HepG2 (cell line): ENCODE results near the gene SLC38A3. TPM values are rescaled to one million over a fixed set of nuclear protein-coding genes. Genes with fewer than 3 reads are reported as not detected.

Experiments
- BRCA1 ChIP-seq: sonication (generic); formaldehyde crosslinking; IDR thresholded peaks from 2 replicates; pipeline ENCODE4 v1.4.0; 2020; ENCODE audit warnings: missing genetic modification reagents
- EP300 ChIP-seq, 3 experiments: sonication (generic) in 1 of 3; formaldehyde crosslinking in 1 of 3; IDR thresholded peaks; 2 replicates each; pipeline versions ENCODE4 v1.5.1 to v1.6.1; 2011 to 2020; ENCODE audit warnings: low read depth in 2 of 3, low read length in 2 of 3, borderline replicate concordance in 1 of 3, improper control_type of control experiment in 1 of 3, mild to moderate bottlenecking in 1 of 3, missing genetic modification reagents in 1 of 3, moderate library complexity in 1 of 3
- ETV6 ChIP-seq: sonication (generic); formaldehyde crosslinking; conservative IDR thresholded peaks from 2 replicates; pipeline ENCODE4 v1.4.0; 2020; ENCODE audit warnings: missing genetic modification reagents
- GMEB1 ChIP-seq: sonication (generic); formaldehyde crosslinking; IDR thresholded peaks from 2 replicates; pipeline ENCODE4 v1.5.1; 2020; ENCODE audit warnings: missing genetic modification reagents, mild to moderate bottlenecking, borderline replicate concordance
- MIER3 ChIP-seq: IDR thresholded peaks from 2 replicates; pipeline ENCODE4 v1.6.1; 2016; ENCODE audit warnings: missing compliant biosample characterization, borderline replicate concordance
- MXD3 ChIP-seq: IDR thresholded peaks from 2 replicates; pipeline ENCODE4 v1.6.1; 2016; ENCODE audit warnings: mild to moderate bottlenecking, missing biosample characterization, missing genetic modification reagents
- TFE3 ChIP-seq: IDR thresholded peaks from 2 replicates; pipeline ENCODE4 v1.6.1; 2016
- ZC3H13 ChIP-seq: sonication (generic); formaldehyde crosslinking; IDR thresholded peaks from 2 replicates; pipeline ENCODE4 v1.8.1; 2023; ENCODE audit warnings: mild to moderate bottlenecking, missing genetic modification reagents, moderate library complexity
- ZNF589 ChIP-seq: sonication (generic); formaldehyde crosslinking; conservative IDR thresholded peaks from 2 replicates; pipeline ENCODE4 v1.8.0; 2022; ENCODE audit warnings: mild to moderate bottlenecking, moderate library complexity, missing genetic modification reagents
- ZNF737 ChIP-seq: sonication (generic); formaldehyde crosslinking; IDR thresholded peaks from 2 replicates; pipeline ENCODE4 v1.5.0; 2020; ENCODE audit warnings: missing genetic modification reagents, mild to moderate bottlenecking, borderline replicate concordance
- ZNF780A ChIP-seq: sonication (generic); formaldehyde crosslinking; IDR thresholded peaks from 2 replicates; pipeline ENCODE4 v1.8.0; 2022; ENCODE audit warnings: mild to moderate bottlenecking, missing genetic modification reagents, moderate library complexity
- polyA plus RNA-seq, 8 experiments: library from polyadenylated mRNA; depleted of rRNA in 3 of 8; stranded (reverse) in 7 of 8; unstranded in 1 of 8; fragments of >200 nt; fragmentation: Illumina TruSeq in 4 of 8; extraction: Trizol in 4 of 8; gene quantifications; 2 replicates each; pipeline versions ENCODE4 v1.2.1 to v1.2.3, GENCODE V29; 2011 to 2016; ENCODE audit warnings: low read depth in 4 of 8, missing spikeins in 1 of 8, mixed read lengths in 1 of 8; ENCODE audit not compliant: insufficient read depth in 1 of 8
- total RNA-seq, 5 experiments: library from RNA; depleted of rRNA; stranded (reverse); fragments of >200 nt; fragmentation: Illumina TruSeq; extraction: Trizol; gene quantifications; 2 replicates each; pipeline ENCODE4 v1.2.3, GENCODE V29; 2016; ENCODE audit warnings: low read depth in 1 of 5
- TF ChIP-seq, protein P1 (sequence below): sonication (generic); formaldehyde crosslinking; IDR thresholded peaks from 2 replicates; pipeline ENCODE4 v1.5.0; 2020; ENCODE audit warnings: missing genetic modification reagents
- TF ChIP-seq, protein P2 (sequence below): fragments of 450-650 bp; IDR thresholded peaks from 2 replicates; pipeline ENCODE4 v1.6.1; 2016
- TF ChIP-seq, protein P3 (sequence below): sonication (generic); formaldehyde crosslinking; IDR thresholded peaks from 2 replicates; pipeline ENCODE4 v1.5.1; 2020; ENCODE audit warnings: mild to moderate bottlenecking, missing genetic modification reagents, borderline replicate concordance

Gene SLC38A3
- total and polyA plus RNA-seq, 2 of the 13 experiments (the other 11 are each of a cell fraction or from before 2014, with no cell fraction given), result 29.8 to 164 TPM

DNA sequence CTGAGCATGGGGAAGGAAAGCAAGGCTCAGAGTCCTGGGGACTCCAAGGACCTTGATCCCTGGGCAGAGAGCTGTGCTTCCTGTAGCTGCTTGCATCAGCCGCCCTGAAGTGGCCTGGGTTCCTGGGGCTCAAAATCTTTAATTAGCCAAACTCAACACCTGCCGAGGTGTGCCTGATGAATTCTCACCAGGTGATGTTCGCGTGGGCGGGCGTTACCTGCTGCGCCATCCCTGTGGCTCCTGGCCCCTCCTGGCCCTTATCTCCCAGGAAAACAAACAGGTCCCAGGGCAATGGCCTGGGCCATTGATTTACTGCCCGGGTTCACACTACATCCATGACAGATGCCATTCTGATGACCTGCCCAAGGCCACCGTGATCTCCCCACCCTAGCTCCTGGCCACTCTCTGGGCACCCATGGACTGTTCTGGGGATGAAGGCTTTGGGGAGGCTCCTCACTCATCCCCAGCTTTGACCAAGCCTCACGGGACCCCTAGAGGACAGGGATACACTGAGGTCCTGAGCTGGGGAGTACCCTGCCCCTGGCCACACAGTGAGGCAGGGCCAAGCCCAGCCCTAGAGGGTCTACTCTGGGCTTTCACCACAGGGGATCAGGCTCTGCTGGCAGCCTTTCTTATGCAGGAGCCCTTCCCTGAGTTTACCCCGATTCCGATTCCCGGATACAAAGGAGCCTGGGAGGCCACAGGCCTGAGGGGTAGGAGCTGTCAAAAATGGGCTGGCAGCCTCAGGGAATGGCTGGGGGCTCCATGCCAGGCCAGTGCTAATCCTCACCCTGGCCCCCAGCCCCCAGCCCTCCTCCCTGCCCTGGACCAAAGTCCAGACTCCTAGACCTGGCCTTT is 5.7 kb downstream of the SLC38A3 start (continued):
- TF ChIP-seq ZNF780A (CRISPR knock-in tag) (peak; percentile 70; the same call in 1 of the 2 replicates), MXD3 (CRISPR knock-in tag) (no peak), ZNF737 (CRISPR knock-in tag) (no peak), MIER3 (CRISPR knock-in tag) (peak; percentile 80; the same call in 1 of the 2 replicates), ZC3H13 (CRISPR knock-in tag) (no peak), GMEB1 (CRISPR knock-in tag) (peak; percentile 62; the same call in 1 of the 2 replicates), ETV6 (CRISPR knock-in tag) (no peak), ZNF589 (CRISPR knock-in tag) (0 out of 2 replicates have a peak, but pooled peaks have one; percentile 56), EP300 (IDR thresholded peaks at IDR 0.05; ENCODE audit: low read depth in 2 of 2, low read length in 2 of 2) (peak in 1 of 2 experiments; percentile 88; a peak in 3 of 4 replicates), EP300 (CRISPR knock-in tag; IDR thresholded peaks at IDR 0.05; ENCODE audit: borderline replicate concordance) (peak; percentile 80; the same call in 1 of the 2 replicates), BRCA1 (CRISPR knock-in tag) (no peak), TFE3 (CRISPR knock-in tag) (no peak)
- TF ChIP-seq, protein P1, sequence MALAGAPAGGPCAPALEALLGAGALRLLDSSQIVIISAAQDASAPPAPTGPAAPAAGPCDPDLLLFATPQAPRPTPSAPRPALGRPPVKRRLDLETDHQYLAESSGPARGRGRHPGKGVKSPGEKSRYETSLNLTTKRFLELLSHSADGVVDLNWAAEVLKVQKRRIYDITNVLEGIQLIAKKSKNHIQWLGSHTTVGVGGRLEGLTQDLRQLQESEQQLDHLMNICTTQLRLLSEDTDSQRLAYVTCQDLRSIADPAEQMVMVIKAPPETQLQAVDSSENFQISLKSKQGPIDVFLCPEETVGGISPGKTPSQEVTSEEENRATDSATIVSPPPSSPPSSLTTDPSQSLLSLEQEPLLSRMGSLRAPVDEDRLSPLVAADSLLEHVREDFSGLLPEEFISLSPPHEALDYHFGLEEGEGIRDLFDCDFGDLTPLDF (CRISPR knock-in tag), result 0 out of 2 replicates have a peak, but pooled peaks have one; percentile 21
- TF ChIP-seq, protein P2, sequence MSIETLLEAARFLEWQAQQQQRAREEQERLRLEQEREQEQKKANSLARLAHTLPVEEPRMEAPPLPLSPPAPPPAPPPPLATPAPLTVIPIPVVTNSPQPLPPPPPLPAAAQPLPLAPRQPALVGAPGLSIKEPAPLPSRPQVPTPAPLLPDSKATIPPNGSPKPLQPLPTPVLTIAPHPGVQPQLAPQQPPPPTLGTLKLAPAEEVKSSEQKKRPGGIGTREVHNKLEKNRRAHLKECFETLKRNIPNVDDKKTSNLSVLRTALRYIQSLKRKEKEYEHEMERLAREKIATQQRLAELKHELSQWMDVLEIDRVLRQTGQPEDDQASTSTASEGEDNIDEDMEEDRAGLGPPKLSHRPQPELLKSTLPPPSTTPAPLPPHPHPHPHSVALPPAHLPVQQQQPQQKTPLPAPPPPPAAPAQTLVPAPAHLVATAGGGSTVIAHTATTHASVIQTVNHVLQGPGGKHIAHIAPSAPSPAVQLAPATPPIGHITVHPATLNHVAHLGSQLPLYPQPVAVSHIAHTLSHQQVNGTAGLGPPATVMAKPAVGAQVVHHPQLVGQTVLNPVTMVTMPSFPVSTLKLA, result no peak
- TF ChIP-seq, protein P3, sequence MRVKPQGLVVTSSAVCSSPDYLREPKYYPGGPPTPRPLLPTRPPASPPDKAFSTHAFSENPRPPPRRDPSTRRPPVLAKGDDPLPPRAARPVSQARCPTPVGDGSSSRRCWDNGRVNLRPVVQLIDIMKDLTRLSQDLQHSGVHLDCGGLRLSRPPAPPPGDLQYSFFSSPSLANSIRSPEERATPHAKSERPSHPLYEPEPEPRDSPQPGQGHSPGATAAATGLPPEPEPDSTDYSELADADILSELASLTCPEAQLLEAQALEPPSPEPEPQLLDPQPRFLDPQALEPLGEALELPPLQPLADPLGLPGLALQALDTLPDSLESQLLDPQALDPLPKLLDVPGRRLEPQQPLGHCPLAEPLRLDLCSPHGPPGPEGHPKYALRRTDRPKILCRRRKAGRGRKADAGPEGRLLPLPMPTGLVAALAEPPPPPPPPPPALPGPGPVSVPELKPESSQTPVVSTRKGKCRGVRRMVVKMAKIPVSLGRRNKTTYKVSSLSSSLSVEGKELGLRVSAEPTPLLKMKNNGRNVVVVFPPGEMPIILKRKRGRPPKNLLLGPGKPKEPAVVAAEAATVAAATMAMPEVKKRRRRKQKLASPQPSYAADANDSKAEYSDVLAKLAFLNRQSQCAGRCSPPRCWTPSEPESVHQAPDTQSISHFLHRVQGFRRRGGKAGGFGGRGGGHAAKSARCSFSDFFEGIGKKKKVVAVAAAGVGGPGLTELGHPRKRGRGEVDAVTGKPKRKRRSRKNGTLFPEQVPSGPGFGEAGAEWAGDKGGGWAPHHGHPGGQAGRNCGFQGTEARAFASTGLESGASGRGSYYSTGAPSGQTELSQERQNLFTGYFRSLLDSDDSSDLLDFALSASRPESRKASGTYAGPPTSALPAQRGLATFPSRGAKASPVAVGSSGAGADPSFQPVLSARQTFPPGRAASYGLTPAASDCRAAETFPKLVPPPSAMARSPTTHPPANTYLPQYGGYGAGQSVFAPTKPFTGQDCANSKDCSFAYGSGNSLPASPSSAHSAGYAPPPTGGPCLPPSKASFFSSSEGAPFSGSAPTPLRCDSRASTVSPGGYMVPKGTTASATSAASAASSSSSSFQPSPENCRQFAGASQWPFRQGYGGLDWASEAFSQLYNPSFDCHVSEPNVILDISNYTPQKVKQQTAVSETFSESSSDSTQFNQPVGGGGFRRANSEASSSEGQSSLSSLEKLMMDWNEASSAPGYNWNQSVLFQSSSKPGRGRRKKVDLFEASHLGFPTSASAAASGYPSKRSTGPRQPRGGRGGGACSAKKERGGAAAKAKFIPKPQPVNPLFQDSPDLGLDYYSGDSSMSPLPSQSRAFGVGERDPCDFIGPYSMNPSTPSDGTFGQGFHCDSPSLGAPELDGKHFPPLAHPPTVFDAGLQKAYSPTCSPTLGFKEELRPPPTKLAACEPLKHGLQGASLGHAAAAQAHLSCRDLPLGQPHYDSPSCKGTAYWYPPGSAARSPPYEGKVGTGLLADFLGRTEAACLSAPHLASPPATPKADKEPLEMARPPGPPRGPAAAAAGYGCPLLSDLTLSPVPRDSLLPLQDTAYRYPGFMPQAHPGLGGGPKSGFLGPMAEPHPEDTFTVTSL (CRISPR knock-in tag), result no peak
